ENCODE measurements around the gene LPCAT1.

DNA sequence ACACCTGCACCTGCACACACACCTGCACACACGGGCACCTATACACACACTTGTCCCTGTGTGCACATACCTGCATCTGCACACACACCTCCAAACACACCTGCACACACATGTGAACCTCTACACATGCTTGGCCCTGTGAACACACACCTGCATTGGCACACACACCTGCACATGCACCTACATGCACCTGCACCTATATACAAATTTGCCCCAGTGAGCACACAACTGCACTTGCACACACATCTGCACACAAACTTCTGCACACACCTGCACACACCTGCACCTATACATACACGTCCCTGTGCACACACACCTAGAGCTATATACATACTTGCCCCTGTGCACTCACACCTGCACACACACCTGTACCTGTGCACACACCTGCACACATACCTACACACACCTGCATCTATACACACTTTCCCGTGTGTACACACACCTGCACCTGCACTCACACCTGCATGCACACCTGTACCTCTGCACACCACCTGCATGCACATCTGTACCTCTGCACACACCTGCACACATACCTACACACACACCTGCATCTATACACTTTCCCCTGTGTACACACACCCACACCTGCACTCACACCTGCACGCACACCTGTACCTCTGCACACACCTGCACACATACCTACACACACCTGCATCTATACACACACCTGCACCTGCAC, 21.5 kb upstream of the LPCAT1 start:
- TF ChIP-seq, protein P1, sequence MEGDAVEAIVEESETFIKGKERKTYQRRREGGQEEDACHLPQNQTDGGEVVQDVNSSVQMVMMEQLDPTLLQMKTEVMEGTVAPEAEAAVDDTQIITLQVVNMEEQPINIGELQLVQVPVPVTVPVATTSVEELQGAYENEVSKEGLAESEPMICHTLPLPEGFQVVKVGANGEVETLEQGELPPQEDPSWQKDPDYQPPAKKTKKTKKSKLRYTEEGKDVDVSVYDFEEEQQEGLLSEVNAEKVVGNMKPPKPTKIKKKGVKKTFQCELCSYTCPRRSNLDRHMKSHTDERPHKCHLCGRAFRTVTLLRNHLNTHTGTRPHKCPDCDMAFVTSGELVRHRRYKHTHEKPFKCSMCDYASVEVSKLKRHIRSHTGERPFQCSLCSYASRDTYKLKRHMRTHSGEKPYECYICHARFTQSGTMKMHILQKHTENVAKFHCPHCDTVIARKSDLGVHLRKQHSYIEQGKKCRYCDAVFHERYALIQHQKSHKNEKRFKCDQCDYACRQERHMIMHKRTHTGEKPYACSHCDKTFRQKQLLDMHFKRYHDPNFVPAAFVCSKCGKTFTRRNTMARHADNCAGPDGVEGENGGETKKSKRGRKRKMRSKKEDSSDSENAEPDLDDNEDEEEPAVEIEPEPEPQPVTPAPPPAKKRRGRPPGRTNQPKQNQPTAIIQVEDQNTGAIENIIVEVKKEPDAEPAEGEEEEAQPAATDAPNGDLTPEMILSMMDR (conservative IDR thresholded peaks at IDR 0.05; ENCODE audit: low read depth in 2 of 2), result no peak
- TF ChIP-seq POLR2AphosphoS5 (IDR thresholded peaks at IDR 0.05; ENCODE audit: low read depth), result no peak
- TF ChIP-seq CREB1 (CRISPR knock-in tag; IDR thresholded peaks at IDR 0.05; ENCODE audit: low read depth), result no peak
- TF ChIP-seq NANOG (IDR thresholded peaks at IDR 0.05; ENCODE audit: borderline replicate concordance), result no peak

All from GM23338 (cell line).